ENCODE results near the gene ACTR5.

DNA sequence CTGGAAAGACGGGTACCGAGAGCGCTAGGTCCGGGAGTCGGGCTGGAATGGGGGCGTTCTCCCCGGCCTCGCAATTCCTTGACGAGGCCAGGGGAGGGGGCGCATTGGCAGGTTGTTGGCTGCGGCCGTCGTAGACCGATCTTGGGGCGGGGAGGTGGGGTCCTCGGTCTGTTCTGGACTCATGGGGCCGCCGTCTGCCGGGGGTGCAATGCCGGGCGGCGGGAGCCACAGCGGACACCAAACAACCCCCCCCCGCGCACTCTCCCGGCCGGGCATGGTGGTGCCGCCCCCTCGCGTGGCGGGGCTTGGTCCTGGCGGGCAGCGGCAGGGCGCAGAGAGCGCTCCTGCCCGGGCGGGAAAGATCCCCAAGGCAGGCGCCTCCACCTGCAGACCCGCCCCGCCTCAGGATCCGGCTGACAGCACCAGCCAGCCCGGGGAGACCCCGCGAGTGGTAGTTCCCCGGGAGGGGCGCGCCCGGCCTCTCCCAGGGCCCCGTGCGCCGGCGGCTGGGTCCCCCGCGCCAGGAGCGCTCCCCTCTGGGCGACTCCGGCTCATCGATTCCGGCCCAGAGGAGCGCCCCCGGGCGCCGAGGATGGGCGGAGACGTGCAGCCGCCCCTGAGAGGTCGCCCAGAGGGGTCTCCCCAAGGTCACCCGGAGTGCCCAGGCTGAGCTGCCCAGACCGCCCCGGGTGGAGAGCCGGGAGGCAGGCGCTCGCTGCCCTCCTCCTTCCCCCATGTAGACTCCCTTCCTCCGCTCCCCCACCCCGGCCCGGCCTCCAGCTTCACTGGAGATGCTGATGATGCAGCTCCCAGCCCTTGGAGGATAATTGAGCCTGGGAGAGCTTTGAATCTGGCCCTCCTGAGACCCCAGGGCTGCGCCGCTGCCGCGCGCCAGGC lies 57.9 kb downstream of the ACTR5 start:
- TF ChIP-seq, protein P1, sequence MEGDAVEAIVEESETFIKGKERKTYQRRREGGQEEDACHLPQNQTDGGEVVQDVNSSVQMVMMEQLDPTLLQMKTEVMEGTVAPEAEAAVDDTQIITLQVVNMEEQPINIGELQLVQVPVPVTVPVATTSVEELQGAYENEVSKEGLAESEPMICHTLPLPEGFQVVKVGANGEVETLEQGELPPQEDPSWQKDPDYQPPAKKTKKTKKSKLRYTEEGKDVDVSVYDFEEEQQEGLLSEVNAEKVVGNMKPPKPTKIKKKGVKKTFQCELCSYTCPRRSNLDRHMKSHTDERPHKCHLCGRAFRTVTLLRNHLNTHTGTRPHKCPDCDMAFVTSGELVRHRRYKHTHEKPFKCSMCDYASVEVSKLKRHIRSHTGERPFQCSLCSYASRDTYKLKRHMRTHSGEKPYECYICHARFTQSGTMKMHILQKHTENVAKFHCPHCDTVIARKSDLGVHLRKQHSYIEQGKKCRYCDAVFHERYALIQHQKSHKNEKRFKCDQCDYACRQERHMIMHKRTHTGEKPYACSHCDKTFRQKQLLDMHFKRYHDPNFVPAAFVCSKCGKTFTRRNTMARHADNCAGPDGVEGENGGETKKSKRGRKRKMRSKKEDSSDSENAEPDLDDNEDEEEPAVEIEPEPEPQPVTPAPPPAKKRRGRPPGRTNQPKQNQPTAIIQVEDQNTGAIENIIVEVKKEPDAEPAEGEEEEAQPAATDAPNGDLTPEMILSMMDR (IDR thresholded peaks at IDR 0.05), result no peak
- TF ChIP-seq POLR2A (IDR thresholded peaks at IDR 0.05) (no peak), POLR2AphosphoS5 (IDR thresholded peaks at IDR 0.05) (no peak)
